Keratinocyte (primary cell): ENCODE results near the gene SLC25A40.

Experiments used
- EZH2 ChIP-seq: IDR thresholded peaks from one replicate; pipeline ENCODE4 v1.6.1; 2012; ENCODE audit warnings: inconsistent platforms, mild to moderate bottlenecking, low read length, moderate library complexity
- TF ChIP-seq, protein P1 (sequence below), 3 experiments: IDR thresholded peaks in 1 of 3; conservative IDR thresholded peaks in 1 of 3; optimal IDR thresholded peaks in 1 of 3; 2 replicates in 2 of 3; 3 replicates in 1 of 3; pipeline versions ENCODE3 to v1.5.1; 2011; ENCODE audit warnings: low read length in 3 of 3, mild to moderate bottlenecking in 3 of 3, moderate library complexity in 2 of 3, control low read depth in 1 of 3, inconsistent platforms in 1 of 3; ENCODE audit not compliant: insufficient read depth in 2 of 3; ENCODE audit errors: extremely low read depth in 1 of 3

DNA sequence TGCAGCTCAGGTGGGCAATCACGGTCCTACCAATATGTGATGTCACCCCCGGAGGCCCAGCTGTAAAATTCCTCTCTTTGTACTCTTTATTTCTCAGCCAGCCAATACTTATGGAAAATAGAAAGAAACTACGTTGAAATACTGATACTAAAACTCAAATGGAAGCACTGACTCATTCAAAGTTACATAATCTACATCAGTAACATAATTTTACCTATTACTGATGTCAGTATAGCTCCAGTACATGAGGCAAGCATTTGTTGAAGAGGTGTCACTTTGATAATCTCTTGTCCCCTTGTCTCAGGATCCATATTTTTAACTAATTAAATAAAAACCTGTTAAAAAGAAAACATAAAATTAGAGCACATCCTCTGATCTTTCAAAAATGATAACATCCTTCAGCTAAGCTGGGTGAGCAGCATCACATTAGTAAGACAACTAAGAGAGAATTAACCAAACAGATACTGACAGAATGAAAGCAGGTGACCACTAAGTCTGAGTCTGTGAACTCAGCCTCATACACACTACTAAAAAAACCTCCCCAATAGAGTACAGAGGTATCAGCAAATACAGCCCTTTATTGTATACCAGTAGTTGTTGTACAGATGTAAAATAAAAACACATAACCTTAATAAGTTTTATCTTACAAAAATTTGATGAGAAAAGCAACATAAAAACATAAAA, 17.6 kb downstream of the SLC25A40 start:
- TF ChIP-seq, protein P1, sequence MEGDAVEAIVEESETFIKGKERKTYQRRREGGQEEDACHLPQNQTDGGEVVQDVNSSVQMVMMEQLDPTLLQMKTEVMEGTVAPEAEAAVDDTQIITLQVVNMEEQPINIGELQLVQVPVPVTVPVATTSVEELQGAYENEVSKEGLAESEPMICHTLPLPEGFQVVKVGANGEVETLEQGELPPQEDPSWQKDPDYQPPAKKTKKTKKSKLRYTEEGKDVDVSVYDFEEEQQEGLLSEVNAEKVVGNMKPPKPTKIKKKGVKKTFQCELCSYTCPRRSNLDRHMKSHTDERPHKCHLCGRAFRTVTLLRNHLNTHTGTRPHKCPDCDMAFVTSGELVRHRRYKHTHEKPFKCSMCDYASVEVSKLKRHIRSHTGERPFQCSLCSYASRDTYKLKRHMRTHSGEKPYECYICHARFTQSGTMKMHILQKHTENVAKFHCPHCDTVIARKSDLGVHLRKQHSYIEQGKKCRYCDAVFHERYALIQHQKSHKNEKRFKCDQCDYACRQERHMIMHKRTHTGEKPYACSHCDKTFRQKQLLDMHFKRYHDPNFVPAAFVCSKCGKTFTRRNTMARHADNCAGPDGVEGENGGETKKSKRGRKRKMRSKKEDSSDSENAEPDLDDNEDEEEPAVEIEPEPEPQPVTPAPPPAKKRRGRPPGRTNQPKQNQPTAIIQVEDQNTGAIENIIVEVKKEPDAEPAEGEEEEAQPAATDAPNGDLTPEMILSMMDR (optimal IDR thresholded peaks at IDR 0.05 in 1 of 3, IDR thresholded peaks at IDR 0.05 in 1 of 3, conservative IDR thresholded peaks at IDR 0.05 in 1 of 3; ENCODE audit: extremely low read depth in 1 of 3, insufficient read depth in 2 of 3, low read length in 3 of 3), result no peak
- no peak for TF ChIP-seq EZH2
